Endothelial cell of umbilical vein (primary cell): Measurements from ENCODE around the gene GAL3ST2. TPM values are rescaled to one million over a fixed set of nuclear protein-coding genes. Genes with fewer than 3 reads are reported as not detected.

ENCODE experiments used
- BruUV-seq: library from RNA; stranded (reverse); fragments of 400-500 nt; replicated peaks from 2 replicates; lab custom pipeline; 2021; lab: Mats Ljungman, UMichigan
- CTCF ChIA-PET: fragments of 300-600, 350-600 bp; sonication (Branson Sonifier 250); formaldehyde crosslinking; loops from one replicate; lab custom pipeline; 2021; ENCODE audit warnings: antibody characterized with exemption, inconsistent platforms; lab: Charles Lee
- POLR2A ChIA-PET: fragments of 300-600, 350-600 bp; sonication (Branson Sonifier 250); formaldehyde crosslinking; loops from one replicate; lab custom pipeline; 2021; ENCODE audit warnings: antibody characterized with exemption, inconsistent platforms; lab: Charles Lee
- DNase-seq: peaks from one replicate; pipeline ENCODE4 v3.0.0-alpha.2; 2011; ENCODE audit warnings: low read depth, low spot score
- FAIRE-seq: peaks from 2 replicates; lab custom pipeline; 2011; peaks lifted over from hg19 to GRCh38; lab: Jason Lieb, UNC
- H2AFZ ChIP-seq: 2 replicates; pipeline ENCODE4 v1.6.0; 2012; ENCODE audit warnings: low read depth, low read length, control low read depth, inconsistent platforms
- H3K27ac ChIP-seq: 2 replicates; pipeline ENCODE4 v1.5.1; 2011; ENCODE audit warnings: low read depth, mild to moderate bottlenecking, control low read depth, low read length, moderate library complexity; ENCODE audit not compliant: insufficient read depth
- H3K27me3 ChIP-seq, 2 experiments: 2 replicates each; pipeline versions ENCODE4 v1.6.0 to v1.6.1; 2011; ENCODE audit warnings: low read length in 2 of 2, mixed read lengths in 1 of 2; ENCODE audit not compliant: control insufficient read depth in 2 of 2, insufficient read depth in 2 of 2
- H3K36me3 ChIP-seq, 2 experiments: 2 replicates in 1 of 2; 3 replicates in 1 of 2; pipeline ENCODE4 v1.5.1; 2011; ENCODE audit warnings: low read length in 2 of 2, mild to moderate bottlenecking in 1 of 2, moderate library complexity in 1 of 2; ENCODE audit not compliant: control insufficient read depth in 2 of 2, insufficient read depth in 2 of 2; ENCODE audit errors: extremely low read depth in 1 of 2
- H3K4me1 ChIP-seq: 3 replicates; pipeline ENCODE4 v1.5.1; 2011; ENCODE audit warnings: mild to moderate bottlenecking, low read length; ENCODE audit not compliant: control insufficient read depth, insufficient read depth; ENCODE audit errors: extremely low read depth
- H3K4me2 ChIP-seq: 2 replicates; pipeline ENCODE4 v1.6.1; 2011; ENCODE audit warnings: low read length, control low read depth, mixed read lengths; ENCODE audit not compliant: insufficient read depth
- H3K4me3 ChIP-seq, 3 experiments: fragments of 200-600 bp in 1 of 3; sonication (generic), shearing (Covaris generic) in 1 of 3; replicated peaks in 1 of 3; 2 replicates each; pipeline ENCODE4 v1.5.1; 2011 to 2016; ENCODE audit warnings: control low read depth in 3 of 3, low read length in 3 of 3, mild to moderate bottlenecking in 2 of 3, inconsistent platforms in 1 of 3, low read depth in 1 of 3, moderate library complexity in 1 of 3; ENCODE audit not compliant: insufficient read depth in 1 of 3
- H3K79me2 ChIP-seq: 2 replicates; pipeline ENCODE4 v1.6.0; 2012; ENCODE audit warnings: low read length, inconsistent platforms; ENCODE audit not compliant: control insufficient read depth, insufficient read depth
- H3K9ac ChIP-seq: replicated peaks from 2 replicates; pipeline ENCODE3; 2011; ENCODE audit warnings: low read length, control low read depth; ENCODE audit not compliant: insufficient read depth; ENCODE audit errors: extremely low read depth
- H3K9me1 ChIP-seq: replicated peaks from 3 replicates; pipeline ENCODE4 v1.6.0; 2011; ENCODE audit warnings: mild to moderate bottlenecking, low read length; ENCODE audit not compliant: control insufficient read depth, insufficient read depth; ENCODE audit errors: extremely low read depth
- H3K9me3 ChIP-seq: replicated peaks from 2 replicates; pipeline ENCODE4 v1.5.1; 2012; ENCODE audit warnings: low read length, inconsistent platforms; ENCODE audit not compliant: control insufficient read depth, insufficient read depth
- H4K20me1 ChIP-seq: replicated peaks from 2 replicates; pipeline ENCODE3; 2011; ENCODE audit warnings: mild to moderate bottlenecking, low read length; ENCODE audit not compliant: control insufficient read depth, insufficient read depth; ENCODE audit errors: extremely low read depth
- CTCF ChIP-seq, 2 donors: IDR thresholded peaks; 1 replicate in 1 of 2; 2 replicates in 1 of 2; pipeline ENCODE4 v1.5.1; 2011; ENCODE audit warnings: low read length in 2 of 2, mild to moderate bottlenecking in 2 of 2, moderate library complexity in 2 of 2, control low read depth in 1 of 2, inconsistent platforms in 1 of 2, low read depth in 1 of 2; ENCODE audit not compliant: insufficient read depth in 1 of 2; ENCODE audit errors: extremely low read depth in 1 of 2
- EZH2 ChIP-seq: IDR thresholded peaks from 2 replicates; pipeline ENCODE4 v1.6.1; 2012; ENCODE audit warnings: borderline replicate concordance, low read depth, mild to moderate bottlenecking, moderate library complexity, low read length, inconsistent platforms; ENCODE audit not compliant: severe bottlenecking
- FOS ChIP-seq: IDR thresholded peaks from 2 replicates; pipeline ENCODE4 v1.6.1; 2011; ENCODE audit warnings: mild to moderate bottlenecking, low read length, moderate library complexity, borderline replicate concordance; ENCODE audit not compliant: insufficient read depth
- GATA2 ChIP-seq: IDR thresholded peaks from 2 replicates; pipeline ENCODE4 v1.7.0; 2011; ENCODE audit warnings: low read depth, mild to moderate bottlenecking, moderate library complexity, mixed read lengths, low read length; ENCODE audit not compliant: insufficient read length, insufficient read depth
- JUN ChIP-seq: IDR thresholded peaks from 2 replicates; pipeline ENCODE4 v1.6.1; 2011; ENCODE audit warnings: borderline replicate concordance, low read depth; ENCODE audit not compliant: insufficient read length, insufficient read depth
- MAX ChIP-seq: IDR thresholded peaks from 2 replicates; pipeline ENCODE4 v1.6.1; 2011; ENCODE audit not compliant: insufficient read depth, insufficient read length
- MYC ChIP-seq: IDR thresholded peaks from one replicate; pipeline ENCODE4 v1.6.1; 2011; ENCODE audit warnings: mild to moderate bottlenecking, low read depth, low read length
- POLR2A ChIP-seq: IDR thresholded peaks from 2 replicates; pipeline ENCODE4 v1.6.1; 2012; ENCODE audit warnings: low read depth, mild to moderate bottlenecking, control low read depth, low read length
- POLR2AphosphoS5 ChIP-seq: IDR thresholded peaks from 2 replicates; pipeline ENCODE4 v1.6.1; 2012; ENCODE audit warnings: low read depth, mild to moderate bottlenecking, control low read depth, low read length, moderate library complexity; ENCODE audit not compliant: insufficient read depth
- dilution Hi-C: fragments of 300-500 bp; cut with MboI; formaldehyde crosslinking; loops from one replicate; pipeline ENCODE4 v1.15.0; 2019; ENCODE audit warnings: low sequenced_read_pairs; ENCODE audit not compliant: extremely low pct_ligation_motif_present
- intact Hi-C: fragments of 100-400 bp; cut with micrococcal nuclease; formaldehyde crosslinking; loops from one replicate; pipeline ENCODE4 v1.10.0; 2022
- polyA plus RNA-seq, 4 experiments: library from polyadenylated mRNA; depleted of rRNA in 3 of 4; stranded (reverse) in 3 of 4; unstranded in 1 of 4; fragments of >200 nt; gene quantifications; 2 replicates each; pipeline versions ENCODE4 v1.2.1 to v1.2.3, GENCODE V29; 2011 to 2012; ENCODE audit warnings: missing spikeins in 1 of 4
- total RNA-seq: library from RNA; stranded (reverse); gene quantifications from 2 replicates; pipeline ENCODE4 v1.2.3, GENCODE V29; 2021

Gene GAL3ST2
- total and polyA plus RNA-seq, 2 donors (not counting 3 experiments of a cell fraction or from before 2014, with no cell fraction given): not detected

GRCh38 chr2:241802421-241803318, 26.0 kb downstream of the GAL3ST2 start:
- no TSS peak for BruUV-seq
- no peak for DNase-seq
- TF ChIP-seq POLR2AphosphoS5: no peak
- no peak for TF ChIP-seq MAX
- no peak for TF ChIP-seq FOS
- no peak for TF ChIP-seq GATA2
- TF ChIP-seq JUN: no peak
- TF ChIP-seq POLR2A: no peak
- TF ChIP-seq EZH2: no peak
- TF ChIP-seq MYC: no peak
- TF ChIP-seq CTCF (IDR thresholded peaks at IDR 0.05; ENCODE audit: extremely low read depth in 1 of 2, insufficient read depth in 1 of 2, low read depth in 1 of 2, low read length in 2 of 2): no peak

More at GRCh38 chr2:241802421-241803318, 26.0 kb downstream of the GAL3ST2 start:
- POLR2A ChIA-PET: no interaction called here
- Histone ChIP-seq H3K79me2 (no peaks in the 10 kb centered on the region), H3K4me2 (no peak overlapping the region), H3K4me1 (peaks cover 5% of the 10 kb centered on the region), H3K4me3 (no peak overlapping the region), H3K9ac (no peak overlapping the region), H4K20me1 (no peaks in the 10 kb centered on the region), H3K27ac (no peak overlapping the region), H3K27me3 (peaks cover 15 to 18% of the 10 kb centered on the region in 2 experiments), H2AFZ (no peak overlapping the region), H3K36me3 (no peaks in the 10 kb centered on the region), H3K9me1 (no peaks in the 10 kb centered on the region), H3K9me3 (no peaks in the 10 kb centered on the region)
- dilution Hi-C loops: no loop called here
- no peak for FAIRE-seq
- CTCF ChIA-PET: no interaction called here
- intact Hi-C loops: no loop called here
